GM12874 (cell line): Measurements from ENCODE around the gene APIP.

Experiments
- TF ChIP-seq, protein P1 (sequence below): IDR thresholded peaks from 2 replicates; pipeline ENCODE4 v1.5.1; 2011; ENCODE audit warnings: low read depth, mild to moderate bottlenecking, control low read depth, low read length, moderate library complexity; ENCODE audit not compliant: insufficient read depth

Gene APIP

DNA sequence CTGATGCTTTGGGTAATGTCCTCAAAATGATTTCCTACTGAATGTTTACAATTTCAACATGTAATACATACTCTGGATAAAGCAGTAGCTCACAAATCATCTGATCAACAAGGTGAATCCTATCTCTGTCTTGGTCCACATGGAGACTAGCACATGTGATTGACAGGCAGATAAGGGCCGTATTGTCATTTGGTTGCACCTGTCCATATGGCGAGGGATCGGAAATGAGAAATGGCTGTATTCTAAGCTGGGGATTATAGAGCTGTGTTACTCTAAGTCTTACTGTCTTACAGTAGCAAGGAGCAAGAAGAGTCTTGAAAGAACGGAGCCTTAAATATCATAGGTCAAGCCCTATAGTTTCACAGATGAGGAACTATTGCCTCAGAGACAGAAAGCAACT is 55.7 kb downstream of the APIP start:
- TF ChIP-seq, protein P1, sequence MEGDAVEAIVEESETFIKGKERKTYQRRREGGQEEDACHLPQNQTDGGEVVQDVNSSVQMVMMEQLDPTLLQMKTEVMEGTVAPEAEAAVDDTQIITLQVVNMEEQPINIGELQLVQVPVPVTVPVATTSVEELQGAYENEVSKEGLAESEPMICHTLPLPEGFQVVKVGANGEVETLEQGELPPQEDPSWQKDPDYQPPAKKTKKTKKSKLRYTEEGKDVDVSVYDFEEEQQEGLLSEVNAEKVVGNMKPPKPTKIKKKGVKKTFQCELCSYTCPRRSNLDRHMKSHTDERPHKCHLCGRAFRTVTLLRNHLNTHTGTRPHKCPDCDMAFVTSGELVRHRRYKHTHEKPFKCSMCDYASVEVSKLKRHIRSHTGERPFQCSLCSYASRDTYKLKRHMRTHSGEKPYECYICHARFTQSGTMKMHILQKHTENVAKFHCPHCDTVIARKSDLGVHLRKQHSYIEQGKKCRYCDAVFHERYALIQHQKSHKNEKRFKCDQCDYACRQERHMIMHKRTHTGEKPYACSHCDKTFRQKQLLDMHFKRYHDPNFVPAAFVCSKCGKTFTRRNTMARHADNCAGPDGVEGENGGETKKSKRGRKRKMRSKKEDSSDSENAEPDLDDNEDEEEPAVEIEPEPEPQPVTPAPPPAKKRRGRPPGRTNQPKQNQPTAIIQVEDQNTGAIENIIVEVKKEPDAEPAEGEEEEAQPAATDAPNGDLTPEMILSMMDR = no peak

- TF ChIP-seq, protein P1 = no peak
Measured at GRCh38 chr11:34860034-34860433, 56.1 kb downstream of the APIP start.

DNA sequence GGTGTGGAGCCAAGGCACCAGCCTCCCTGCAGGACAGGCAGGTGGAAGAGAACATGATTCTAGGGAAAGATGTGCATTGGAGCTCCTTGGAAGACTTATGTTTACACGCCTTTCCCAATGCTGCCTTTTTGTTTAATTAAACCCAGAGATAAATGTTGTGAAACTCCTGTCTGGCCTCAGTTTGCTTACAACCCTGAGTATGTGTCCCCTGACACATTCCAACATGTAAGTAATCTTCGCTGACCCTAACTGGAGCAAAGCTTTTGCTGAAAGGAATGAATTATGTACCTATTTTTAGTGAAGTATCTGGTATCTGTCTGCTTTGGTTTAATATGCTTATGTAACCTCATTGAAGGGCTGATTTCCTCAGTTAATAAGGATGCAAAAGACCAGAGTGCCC is 56.7 kb downstream of the APIP start:
- TF ChIP-seq, protein P1 = no peak

- TF ChIP-seq, protein P1 = no peak
Measured at GRCh38 chr11:34857463-34857862, 58.7 kb downstream of the APIP start.

DNA sequence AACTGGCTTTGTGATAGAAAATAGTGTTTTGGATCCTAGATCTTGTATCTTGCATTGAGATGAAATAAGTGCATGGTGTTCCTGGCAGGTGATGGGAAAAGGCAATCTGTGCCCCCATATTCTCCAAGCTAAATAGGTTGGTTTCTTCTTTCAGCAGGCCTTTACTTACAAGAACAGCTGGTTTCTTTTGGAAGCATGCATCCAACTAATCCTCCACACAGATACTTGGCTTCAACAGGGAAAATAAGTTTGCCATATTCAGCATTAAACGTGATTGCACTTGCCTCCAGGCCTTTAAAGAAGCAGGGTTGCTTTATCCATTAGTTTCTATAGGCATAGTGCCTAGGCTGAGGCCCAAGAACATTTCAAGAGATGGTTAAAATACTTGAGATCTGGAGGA is 59.9 kb downstream of the APIP start:
- TF ChIP-seq, protein P1 = no peak

DNA sequence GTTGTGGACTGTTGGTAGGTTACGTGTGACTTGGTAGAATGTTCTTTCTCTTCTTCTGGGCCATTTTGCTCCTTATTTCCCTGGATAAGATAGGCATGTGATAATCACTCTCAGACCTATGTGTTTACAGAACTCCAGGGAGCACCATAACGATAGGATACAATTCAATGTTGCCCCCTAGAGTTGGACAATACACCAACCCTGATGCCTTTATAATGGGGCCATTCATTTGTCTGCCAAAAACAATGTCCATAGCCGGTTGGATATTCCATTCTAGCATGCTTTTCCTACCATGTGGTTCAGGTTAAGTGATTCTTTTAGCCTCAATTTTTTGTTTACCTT is 60.5 kb downstream of the APIP start:
- TF ChIP-seq, protein P1 = no peak

DNA sequence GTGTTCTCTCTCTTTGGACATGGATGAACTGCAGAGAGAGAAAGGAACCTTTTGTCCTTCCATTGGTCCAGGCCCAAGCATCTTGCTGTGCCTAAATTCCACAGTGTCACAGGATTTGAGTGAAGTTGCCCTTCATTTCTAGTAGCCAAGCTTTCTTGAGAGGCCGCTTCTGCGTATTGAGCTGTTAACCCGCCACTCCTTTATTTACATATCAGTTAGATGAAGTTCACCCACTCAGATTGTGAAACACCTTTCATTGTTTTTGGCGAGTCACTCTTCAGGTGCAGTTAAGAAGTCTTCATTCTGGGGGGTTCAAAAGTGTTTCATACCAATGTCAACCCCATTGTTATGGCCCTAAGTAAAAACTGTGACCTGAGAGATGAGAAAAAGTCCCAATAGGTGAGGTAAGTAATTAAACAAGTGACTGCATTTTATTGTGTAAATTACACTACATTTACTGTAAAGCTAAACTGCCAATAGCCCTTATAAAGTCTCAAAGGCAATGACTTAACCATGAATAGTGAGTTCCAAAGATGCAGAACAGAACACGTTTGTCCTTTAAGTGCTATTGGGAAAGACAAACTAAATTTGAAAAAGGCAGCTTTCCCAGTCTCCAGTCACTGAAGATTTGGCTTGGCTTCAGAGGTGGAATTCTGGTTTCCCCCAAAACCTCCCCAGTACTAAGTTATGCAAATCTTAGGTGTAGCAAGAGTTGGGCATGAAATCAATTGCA is 61.0 kb downstream of the APIP start:
- TF ChIP-seq, protein P1 = no peak

DNA sequence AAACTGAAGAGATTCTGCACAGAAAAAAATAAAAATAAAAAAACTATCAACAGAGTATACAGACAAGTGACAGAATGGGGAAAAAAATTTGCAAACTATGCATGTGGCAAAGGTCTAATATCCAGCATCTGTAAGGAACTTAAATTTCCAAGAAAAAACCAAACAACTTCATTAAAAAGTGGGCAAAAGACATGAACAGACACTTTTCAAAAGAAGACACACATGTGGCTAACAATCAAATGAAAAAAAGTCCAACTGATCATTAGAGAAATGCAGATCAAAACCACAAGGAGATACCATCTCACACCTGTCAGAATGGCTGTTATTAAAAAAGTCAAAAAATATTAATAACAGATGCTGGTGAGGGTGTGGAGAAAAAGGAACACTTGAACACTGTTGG is 64.3 kb downstream of the APIP start:
- TF ChIP-seq, protein P1 = no peak
